HCT116 (cell line): ENCODE results near the gene AFAP1. TPM values are rescaled to one million over a fixed set of nuclear protein-coding genes. Genes with fewer than 3 reads are reported as not detected.

Experiments used
- ATAC-seq: fragments of 200-7000 bp; cut with Tn5 transposase; 2 replicates; pipeline ENCODE4 v1.9.1; 2020; ENCODE audit warnings: mild to moderate bottlenecking, moderate library complexity
- BruUV-seq: library from RNA; stranded (reverse); fragments of 400-500 nt; replicated peaks from 2 replicates; lab custom pipeline; 2021; lab: Mats Ljungman, UMichigan
- CTCF ChIA-PET: fragments of 300-600 bp; sonication (Branson Sonifier 250); formaldehyde crosslinking; loops from one replicate; lab custom pipeline; 2021; ENCODE audit warnings: antibody characterized with exemption; lab: Charles Lee
- POLR2A ChIA-PET: fragments of 300-600, 350-600 bp; sonication (Branson Sonifier 250); formaldehyde crosslinking; loops from one replicate; lab custom pipeline; 2021; ENCODE audit warnings: antibody characterized with exemption; lab: Charles Lee
- RAD21 ChIA-PET, 2 experiments: fragments of 300-600 bp; sonication (Branson Sonifier 250); formaldehyde crosslinking; loops; one replicate each; lab custom pipeline; 2023; ENCODE audit warnings: low total read pairs in 2 of 2; ENCODE audit not compliant: uncharacterized antibody in 2 of 2, unreplicated experiment in 2 of 2, low non-redundant PET in 1 of 2; lab: Charles Lee
- DNase-seq: peaks from one replicate; pipeline ENCODE4 v3.0.0-alpha.2; 2010; ENCODE audit warnings: low read depth, low spot score
- H2AFZ ChIP-seq: fragments of 200-600 bp; shearing (Covaris generic), sonication (generic); 2 replicates; pipeline ENCODE4 v1.6.1; 2017; ENCODE audit warnings: low read depth, mixed run types, mixed read lengths, antibody characterized with exemption, low read length; ENCODE audit not compliant: poor library complexity, severe bottlenecking
- H3K27ac ChIP-seq: 2 replicates; pipeline ENCODE4 v1.5.1; 2012; ENCODE audit warnings: low read depth, low read length
- H3K27me3 ChIP-seq: fragments of 200-600 bp; sonication (generic); 2 replicates; pipeline ENCODE4 v1.6.1; 2016; ENCODE audit warnings: mixed run types, low read length, mixed read lengths; ENCODE audit not compliant: insufficient read depth
- H3K36me3 ChIP-seq, 2 experiments: fragments of 200-500 bp in 1 of 2; fragments of 200-600 bp in 1 of 2; sonication (Bioruptor generic) in 1 of 2; sonication (generic) in 1 of 2; 2 replicates each; pipeline versions ENCODE4 v1.5.1 to v1.6.1; 2014 to 2016; ENCODE audit warnings: low read length in 2 of 2, inconsistent platforms in 1 of 2, mixed read lengths in 1 of 2, mixed run types in 1 of 2; ENCODE audit not compliant: insufficient read depth in 2 of 2, control insufficient read depth in 1 of 2
- H3K4me1 ChIP-seq, 2 experiments: fragments of 200-600 bp in 1 of 2; sonication (generic) in 1 of 2; 2 replicates each; pipeline versions ENCODE4 v1.5.1 to v1.6.1; 2012 to 2017; ENCODE audit warnings: low read length in 2 of 2, inconsistent platforms in 1 of 2, mild to moderate bottlenecking in 1 of 2, mixed read lengths in 1 of 2, mixed run types in 1 of 2, moderate library complexity in 1 of 2; ENCODE audit not compliant: insufficient read depth in 2 of 2, control insufficient read depth in 1 of 2
- H3K4me2 ChIP-seq: fragments of 200-600 bp; sonication (generic); 2 replicates; pipeline ENCODE4 v1.6.1; 2017; ENCODE audit warnings: mixed run types, low read length, mixed read lengths
- H3K4me3 ChIP-seq, 2 experiments: fragments of 200-600 bp in 1 of 2; sonication (generic) in 1 of 2; replicated peaks in 1 of 2; 2 replicates each; pipeline ENCODE4 v1.5.1; 2011 to 2016; ENCODE audit warnings: low read length in 2 of 2, control low read depth in 1 of 2, low read depth in 1 of 2, mild to moderate bottlenecking in 1 of 2, mixed read lengths in 1 of 2, mixed run types in 1 of 2
- H3K79me2 ChIP-seq: fragments of 200-600 bp; sonication (generic); 2 replicates; pipeline ENCODE4 v1.6.1; 2017; ENCODE audit warnings: mild to moderate bottlenecking, mixed run types, low read length, moderate library complexity, mixed read lengths; ENCODE audit not compliant: insufficient read depth
- H3K9ac ChIP-seq: fragments of 200-600 bp; sonication (generic); 2 replicates; pipeline ENCODE4 v1.6.1; 2016; ENCODE audit warnings: low read length, mixed read lengths
- H3K9me2 ChIP-seq: fragments of 200-600 bp; sonication (generic), shearing (Covaris generic); 2 replicates; pipeline ENCODE4 v1.6.1; 2017; ENCODE audit warnings: mixed run types, mild to moderate bottlenecking, moderate library complexity; ENCODE audit not compliant: insufficient read depth
- H3K9me3 ChIP-seq, 2 experiments: fragments of 200-500 bp in 1 of 2; fragments of 200-600 bp in 1 of 2; sonication (Bioruptor generic) in 1 of 2; sonication (generic) in 1 of 2; 2 replicates each; pipeline ENCODE4 v1.6.1; 2014 to 2017; ENCODE audit warnings: low read length in 2 of 2, mixed read lengths in 2 of 2, inconsistent platforms in 1 of 2, low read depth in 1 of 2, mild to moderate bottlenecking in 1 of 2, mixed run types in 1 of 2, moderate library complexity in 1 of 2; ENCODE audit not compliant: control insufficient read depth in 1 of 2, insufficient read depth in 1 of 2
- H4K20me1 ChIP-seq: fragments of 200-600 bp; sonication (generic), shearing (Covaris generic); 2 replicates; pipeline ENCODE4 v1.6.1; 2017; ENCODE audit warnings: mixed run types, mild to moderate bottlenecking, moderate library complexity; ENCODE audit not compliant: insufficient read depth
- CBX3 ChIP-seq: IDR thresholded peaks from 2 replicates; pipeline ENCODE4 v1.6.1; 2012; ENCODE audit warnings: low read depth
- CEBPB ChIP-seq: IDR thresholded peaks from 2 replicates; pipeline ENCODE4 v1.6.1; 2012; ENCODE audit warnings: low read depth
- EZH2 ChIP-seq: fragments of 200-600 bp; sonication (generic); IDR thresholded peaks from 2 replicates; pipeline ENCODE4 v1.6.1; 2017; ENCODE audit warnings: antibody characterized with exemption, mixed run types
- JUND ChIP-seq: IDR thresholded peaks from 2 replicates; pipeline ENCODE4 v1.6.1; 2012
- POLR2AphosphoS5 ChIP-seq: IDR thresholded peaks from 2 replicates; pipeline ENCODE4 v1.6.1; 2011; ENCODE audit warnings: mild to moderate bottlenecking, low read depth, low read length, moderate library complexity
- SIN3A ChIP-seq: IDR thresholded peaks from 2 replicates; pipeline ENCODE4 v1.6.1; 2012; ENCODE audit warnings: low read depth
- SRF ChIP-seq: IDR thresholded peaks from 2 replicates; pipeline ENCODE4 v1.6.1; 2012; ENCODE audit warnings: low read depth
- TCF7L2 ChIP-seq: IDR thresholded peaks from 2 replicates; pipeline ENCODE4 v1.7.0; 2011; ENCODE audit warnings: borderline replicate concordance, inconsistent platforms; ENCODE audit not compliant: insufficient read depth, insufficient read length; ENCODE audit errors: extremely low read depth
- YY1 ChIP-seq: IDR thresholded peaks from 2 replicates; pipeline ENCODE4 v1.6.1; 2011; ENCODE audit warnings: low read length, low read depth, moderate library complexity, mild to moderate bottlenecking; ENCODE audit not compliant: insufficient replicate concordance; ENCODE audit errors: extremely low read depth
- ZNF274 ChIP-seq: fragments of 200-500 bp; sonication (Bioruptor generic); IDR thresholded peaks from 2 replicates; pipeline ENCODE4 v1.6.1; 2014; ENCODE audit warnings: mild to moderate bottlenecking, low read depth, low read length, inconsistent platforms
- intact Hi-C: fragments of 100-400 bp; cut with micrococcal nuclease; formaldehyde crosslinking; loops from 2 replicates; pipeline ENCODE4 v1.10.0; 2022
- total RNA-seq: library from RNA; stranded (reverse); gene quantifications from one replicate; pipeline ENCODE4 v1.2.1, GENCODE V29; 2021; ENCODE audit not compliant: unreplicated experiment
- TF ChIP-seq, protein P1 (sequence below): IDR thresholded peaks from 2 replicates; pipeline ENCODE4 v1.6.1; 2012
- TF ChIP-seq, protein P2 (sequence below), 3 experiments: fragments of 200-600 bp in 1 of 3; sonication (generic) in 1 of 3; IDR thresholded peaks in 2 of 3; conservative IDR thresholded peaks in 1 of 3; 2 replicates each; pipeline ENCODE4 v1.5.1; 2012 to 2017; ENCODE audit warnings: low read depth in 2 of 3, low read length in 2 of 3, antibody characterized with exemption in 1 of 3, borderline replicate concordance in 1 of 3, control low read depth in 1 of 3, mild to moderate bottlenecking in 1 of 3, mixed read lengths in 1 of 3, mixed run types in 1 of 3, moderate library complexity in 1 of 3; ENCODE audit not compliant: insufficient read depth in 1 of 3

The AFAP1 gene
- total RNA-seq, 1 experiment from 2014 or later: 19.4 TPM

DNA sequence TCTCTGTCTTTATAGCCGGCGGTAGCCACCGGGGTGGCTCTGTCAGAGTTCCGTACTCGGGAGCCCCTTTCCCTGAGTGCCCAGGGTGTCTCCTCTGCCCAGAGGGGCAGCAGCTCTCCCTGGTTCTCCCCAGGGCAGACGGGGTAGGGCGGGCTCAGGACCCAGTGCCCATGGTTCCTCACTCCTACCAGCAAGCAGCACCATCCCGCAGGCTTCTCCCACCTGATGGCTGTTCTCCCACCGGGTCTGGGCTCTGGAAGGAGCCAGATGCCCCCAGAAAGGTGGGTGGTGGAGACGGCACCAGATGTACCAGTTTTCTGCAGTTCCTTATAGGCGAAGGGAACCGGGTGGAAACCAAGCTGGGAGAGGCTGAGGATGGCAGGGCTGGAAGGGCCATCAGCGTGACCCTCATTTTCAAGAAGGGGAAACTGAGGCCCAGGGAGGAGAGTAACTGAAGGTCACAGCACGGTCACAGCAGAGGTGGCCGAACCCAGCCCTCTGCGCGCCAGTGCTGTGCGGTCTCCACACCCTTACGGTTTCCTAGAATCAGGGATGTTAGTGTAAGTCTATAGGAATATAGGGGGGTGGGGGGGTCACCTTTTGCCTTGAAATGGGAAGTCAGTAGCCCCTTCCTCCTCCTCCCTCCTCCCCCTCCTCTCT lies 198.7 kb downstream of the AFAP1 start:
- no TSS peak for BruUV-seq
- H3K9me3 ChIP-seq: no peaks in the 10 kb centered on the region
- no peak for TF ChIP-seq ZNF274
- TF ChIP-seq, protein P1, sequence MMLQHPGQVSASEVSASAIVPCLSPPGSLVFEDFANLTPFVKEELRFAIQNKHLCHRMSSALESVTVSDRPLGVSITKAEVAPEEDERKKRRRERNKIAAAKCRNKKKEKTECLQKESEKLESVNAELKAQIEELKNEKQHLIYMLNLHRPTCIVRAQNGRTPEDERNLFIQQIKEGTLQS: no peak
- no peak for TF ChIP-seq JUND
- no peak for TF ChIP-seq YY1
- no peak for TF ChIP-seq SRF
- no peak overlapping the region for H2AFZ ChIP-seq
- intact Hi-C loops: no loop called here
- H3K9me2 ChIP-seq: no peaks in the 10 kb centered on the region
- H3K36me3 ChIP-seq: no peaks in the 10 kb centered on the region
- CTCF ChIA-PET: no interaction called here
- POLR2A ChIA-PET: no interaction called here
- RAD21 ChIA-PET: no interaction called here
- no peak for DNase-seq
- no peak for ATAC-seq
- H3K4me1 ChIP-seq: no peaks in the 10 kb centered on the region
- H3K27me3 ChIP-seq: no peaks in the 10 kb centered on the region
- H3K4me2 ChIP-seq: no peak overlapping the region
- no peak overlapping the region for H3K27ac ChIP-seq
- H3K79me2 ChIP-seq: no peaks in the 10 kb centered on the region
- H4K20me1 ChIP-seq: no peaks in the 10 kb centered on the region
- no peak overlapping the region for H3K9ac ChIP-seq
- no peak overlapping the region for H3K4me3 ChIP-seq

DNA sequence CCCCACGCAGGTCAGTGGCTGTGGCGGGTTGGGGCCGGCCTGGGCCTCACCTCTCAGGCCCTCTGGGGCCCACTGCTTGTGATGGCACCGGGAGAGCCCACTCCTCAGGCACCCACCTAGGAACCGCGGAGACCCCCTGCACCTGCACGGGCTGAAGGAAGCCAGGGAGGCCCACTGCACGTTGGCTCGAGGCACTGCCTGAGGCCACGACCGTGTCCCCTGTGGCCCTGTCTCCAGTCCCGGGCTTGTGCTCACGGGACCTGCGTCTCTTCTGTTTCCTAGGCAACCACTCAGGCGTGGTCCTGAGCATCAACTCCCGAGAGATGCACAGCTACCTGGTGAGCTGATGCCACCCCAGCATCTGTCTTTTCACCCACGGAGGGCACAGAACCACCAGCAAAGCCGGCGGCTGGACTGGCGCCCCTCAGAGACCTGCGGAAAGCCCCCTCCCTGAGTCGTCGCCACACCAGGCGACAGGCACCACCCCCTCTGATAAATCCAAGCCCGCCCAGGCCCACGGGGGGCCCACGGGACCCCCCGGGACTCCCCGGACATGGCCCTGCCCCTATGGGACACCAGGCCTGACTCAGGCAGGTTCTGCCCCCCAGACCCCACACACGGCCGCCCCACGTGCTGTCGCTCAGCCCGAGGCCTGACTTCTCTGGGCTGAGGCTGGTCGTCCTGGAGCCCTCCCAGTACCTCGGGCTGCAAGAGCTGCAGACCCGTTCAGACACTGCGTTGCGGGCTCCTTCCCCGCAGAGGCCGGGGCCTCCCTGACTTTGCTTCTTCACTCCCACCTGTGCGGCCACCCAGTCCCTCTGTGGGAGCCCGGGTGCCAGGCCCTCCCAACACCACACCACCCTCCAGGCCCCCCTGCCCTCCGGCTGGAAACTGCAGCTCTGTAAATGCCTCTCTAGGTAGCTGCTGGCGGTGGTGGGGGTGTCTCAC lies 199.5 kb downstream of the AFAP1 start:
- intact Hi-C loops: no loop called here
- no peak for TF ChIP-seq TCF7L2
- TF ChIP-seq POLR2AphosphoS5: no peak
- no peak for TF ChIP-seq CBX3
- TF ChIP-seq, protein P2, sequence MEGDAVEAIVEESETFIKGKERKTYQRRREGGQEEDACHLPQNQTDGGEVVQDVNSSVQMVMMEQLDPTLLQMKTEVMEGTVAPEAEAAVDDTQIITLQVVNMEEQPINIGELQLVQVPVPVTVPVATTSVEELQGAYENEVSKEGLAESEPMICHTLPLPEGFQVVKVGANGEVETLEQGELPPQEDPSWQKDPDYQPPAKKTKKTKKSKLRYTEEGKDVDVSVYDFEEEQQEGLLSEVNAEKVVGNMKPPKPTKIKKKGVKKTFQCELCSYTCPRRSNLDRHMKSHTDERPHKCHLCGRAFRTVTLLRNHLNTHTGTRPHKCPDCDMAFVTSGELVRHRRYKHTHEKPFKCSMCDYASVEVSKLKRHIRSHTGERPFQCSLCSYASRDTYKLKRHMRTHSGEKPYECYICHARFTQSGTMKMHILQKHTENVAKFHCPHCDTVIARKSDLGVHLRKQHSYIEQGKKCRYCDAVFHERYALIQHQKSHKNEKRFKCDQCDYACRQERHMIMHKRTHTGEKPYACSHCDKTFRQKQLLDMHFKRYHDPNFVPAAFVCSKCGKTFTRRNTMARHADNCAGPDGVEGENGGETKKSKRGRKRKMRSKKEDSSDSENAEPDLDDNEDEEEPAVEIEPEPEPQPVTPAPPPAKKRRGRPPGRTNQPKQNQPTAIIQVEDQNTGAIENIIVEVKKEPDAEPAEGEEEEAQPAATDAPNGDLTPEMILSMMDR (IDR thresholded peaks at IDR 0.05 in 2 of 3, conservative IDR thresholded peaks at IDR 0.05 in 1 of 3; ENCODE audit: borderline replicate concordance in 1 of 3, insufficient read depth in 1 of 3, low read depth in 2 of 3, low read length in 2 of 3): no peak
- TF ChIP-seq EZH2: no peak
- TF ChIP-seq CEBPB: no peak
- TF ChIP-seq, protein P1: no peak
- TF ChIP-seq SIN3A: no peak
- TF ChIP-seq, all 23 proteins: peak for 0
- Histone ChIP-seq H3K4me1 (no peaks in the 10 kb centered on the region), H3K9me2 (no peaks in the 10 kb centered on the region), H3K9me3 (no peaks in the 10 kb centered on the region), H2AFZ (no peak overlapping the region), H3K27me3 (no peaks in the 10 kb centered on the region), H3K27ac (no peak overlapping the region), H3K4me2 (no peak overlapping the region), H4K20me1 (no peaks in the 10 kb centered on the region), H3K4me3 (no peak overlapping the region), H3K36me3 (no peaks in the 10 kb centered on the region), H3K9ac (no peak overlapping the region), H3K79me2 (no peaks in the 10 kb centered on the region)
- DNase-seq (no peak), ATAC-seq (no peak)
- ChIA-PET POLR2A (no interaction called here), CTCF (no interaction called here), RAD21 (no interaction called here)
- BruUV-seq: no TSS peak
